SIG-M5 (cell line): ENCODE data around the gene ZBTB46.
"Not testable (repeated sequence)": the region's sequence is repeated elsewhere in the genome, so short reads cannot be mapped to it uniquely, and the experiment has no call there.

Experiments
- DNase-seq: peaks from one replicate; lab custom pipeline; 2025; lab: John Stamatoyannopoulos, UW

ZBTB46 gene

DNA sequence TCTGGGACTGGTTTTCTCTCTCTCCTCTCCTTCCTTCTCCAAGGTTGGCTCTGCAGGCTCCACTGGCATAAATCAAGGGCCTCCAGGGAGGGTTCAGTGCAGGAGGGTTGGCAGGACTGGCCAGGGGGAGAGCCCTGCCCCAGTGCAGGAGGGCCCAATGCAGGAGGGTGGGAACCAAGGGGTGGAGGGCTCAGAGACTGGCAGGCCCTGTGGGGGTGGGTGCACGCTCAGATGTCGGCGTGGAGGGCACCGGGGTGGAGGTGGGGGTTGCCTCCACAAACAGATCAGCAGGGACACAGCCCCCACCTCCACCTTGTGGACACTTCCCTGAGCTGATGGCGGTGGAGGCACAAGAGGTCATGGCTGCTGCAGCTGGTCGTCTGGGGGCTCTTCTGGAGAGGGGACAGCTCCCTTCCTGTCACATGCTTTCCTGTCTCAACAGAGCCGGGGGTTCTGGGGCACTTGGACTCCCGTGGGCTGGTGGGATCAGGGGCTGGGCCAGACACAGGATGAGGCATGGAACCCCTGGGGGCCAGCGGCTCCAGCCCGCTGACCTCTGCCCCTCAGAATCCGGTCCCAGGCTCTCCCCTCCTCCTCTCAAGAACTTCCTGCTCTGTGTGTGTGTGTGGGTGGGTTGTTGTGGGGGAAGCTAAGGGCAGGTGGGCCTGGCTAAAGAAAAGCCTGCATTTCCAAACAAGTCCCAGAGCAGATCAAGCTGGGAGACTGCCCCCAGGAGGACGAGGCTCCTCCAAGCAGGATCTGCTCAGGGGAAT lies 27.5 kb upstream of the ZBTB46 start:
- DNase-seq = no peak

DNA sequence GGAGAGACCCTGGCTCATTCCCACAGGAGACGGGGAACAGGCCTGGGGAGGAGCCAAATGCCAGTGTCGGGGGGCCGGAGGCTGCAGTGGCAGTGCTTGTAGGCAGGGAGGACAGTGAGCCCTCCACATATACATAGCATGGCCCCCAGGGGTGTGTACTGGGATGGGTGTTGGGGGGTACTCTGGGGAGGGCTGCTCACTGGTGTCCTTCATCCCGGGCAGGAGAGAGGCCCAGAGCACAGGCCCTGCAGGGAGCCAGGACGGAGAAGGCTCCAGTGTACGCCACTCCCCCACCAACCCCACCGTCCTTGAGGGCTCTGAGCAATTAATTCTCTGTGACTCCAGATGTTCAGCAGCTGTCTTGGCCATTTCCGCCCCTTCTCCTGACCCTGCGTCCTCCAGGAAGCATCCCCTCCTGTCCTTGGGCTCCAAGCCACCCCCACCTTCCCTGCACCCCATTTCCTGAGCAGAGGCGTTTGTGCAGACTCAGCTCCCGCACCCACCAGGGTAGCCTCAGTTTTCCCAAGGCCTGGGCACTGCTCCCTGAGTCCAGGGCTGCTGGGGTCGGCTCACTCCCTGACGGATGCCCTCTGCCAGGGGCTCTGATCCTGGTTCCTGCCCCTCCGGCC lies 26.8 kb upstream of the ZBTB46 start:
- DNase-seq = no peak

DNA sequence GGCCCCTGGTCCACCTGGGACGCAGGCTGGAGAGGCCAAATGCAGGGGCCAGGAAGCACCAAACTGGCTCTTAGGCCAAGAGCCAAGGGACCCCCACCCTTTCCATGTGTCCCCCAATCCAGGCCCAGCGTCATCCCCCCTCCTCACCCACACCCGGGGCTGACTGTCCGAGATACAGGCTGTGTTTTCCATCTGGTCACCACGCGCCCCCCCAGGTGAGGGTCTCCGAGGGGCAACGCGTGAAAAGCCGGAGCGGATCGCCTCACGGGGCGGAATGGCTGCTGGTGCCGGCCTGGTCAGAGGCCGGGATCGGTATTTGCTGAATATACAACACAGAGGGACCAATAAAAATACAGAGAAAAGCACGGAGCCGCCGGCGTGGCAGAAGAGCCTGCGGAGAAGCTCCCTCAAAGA lies 25.0 kb upstream of the ZBTB46 start:
- DNase-seq = no peak

DNA sequence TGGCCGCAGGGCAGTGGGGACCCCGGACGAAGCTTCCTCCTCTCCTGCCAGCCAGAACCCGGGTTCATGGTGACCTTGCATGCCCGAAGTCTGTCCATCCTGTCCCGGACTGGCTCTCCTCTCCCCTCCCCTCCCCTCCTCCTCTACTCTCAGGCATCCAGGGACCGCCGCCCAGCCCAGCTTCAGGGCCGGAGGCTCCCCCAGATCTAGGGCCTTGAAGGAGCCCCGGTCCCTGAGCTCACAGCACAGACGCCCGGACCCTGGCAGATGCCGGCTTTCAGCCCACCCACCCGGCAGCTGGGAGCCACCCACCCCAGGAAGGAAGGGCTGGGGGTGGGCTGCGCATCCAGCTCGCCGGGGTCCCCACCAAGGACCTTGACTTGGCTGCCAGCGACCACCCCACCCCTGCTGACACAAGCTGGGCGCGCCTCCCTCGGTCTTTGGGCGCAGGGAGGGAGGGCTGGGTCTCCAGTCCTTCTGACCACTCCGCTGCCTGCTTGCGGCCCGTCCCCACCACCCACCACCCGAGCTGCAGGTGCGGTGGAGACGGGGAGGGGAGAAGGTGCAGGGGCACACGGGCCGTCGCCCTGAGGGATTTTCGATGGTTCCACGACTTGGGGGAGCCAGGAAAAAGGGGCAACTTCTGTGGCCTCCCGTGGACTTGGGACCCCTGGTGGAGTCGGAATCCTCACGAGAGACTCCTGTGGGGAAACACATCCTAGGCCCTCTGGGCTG lies 24.5 kb upstream of the ZBTB46 start:
- no peak for DNase-seq

DNA sequence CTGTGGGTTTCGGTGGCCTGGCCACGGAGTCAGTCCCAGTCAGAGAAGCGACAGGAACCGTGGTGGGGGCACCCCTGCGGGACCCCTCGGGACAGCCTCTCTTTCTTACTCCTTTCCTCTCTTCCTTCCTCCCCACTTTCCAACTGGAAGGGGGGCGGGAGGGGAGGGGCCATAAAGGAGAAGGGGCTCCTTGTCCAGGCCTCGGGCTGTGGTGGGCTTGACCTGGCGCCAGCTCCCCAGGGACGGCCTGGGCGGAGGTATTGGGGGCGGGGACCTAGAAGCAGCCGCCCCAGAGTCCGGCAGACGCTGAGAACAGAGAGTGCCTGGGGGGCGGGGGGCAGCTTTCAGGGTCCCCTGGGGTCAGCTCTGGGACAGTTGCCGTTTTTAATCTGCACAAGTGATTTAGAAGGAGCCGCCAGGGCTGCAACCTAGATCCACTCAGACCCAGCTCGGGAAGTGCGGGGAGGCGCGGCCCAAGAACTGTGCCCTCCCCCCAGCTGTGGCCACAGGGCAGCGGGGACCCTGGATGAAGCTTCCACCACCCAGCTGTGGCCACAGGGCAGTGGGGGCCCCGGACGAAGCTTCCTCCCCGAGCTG lies 23.8 kb upstream of the ZBTB46 start:
- DNase-seq = no peak

DNA sequence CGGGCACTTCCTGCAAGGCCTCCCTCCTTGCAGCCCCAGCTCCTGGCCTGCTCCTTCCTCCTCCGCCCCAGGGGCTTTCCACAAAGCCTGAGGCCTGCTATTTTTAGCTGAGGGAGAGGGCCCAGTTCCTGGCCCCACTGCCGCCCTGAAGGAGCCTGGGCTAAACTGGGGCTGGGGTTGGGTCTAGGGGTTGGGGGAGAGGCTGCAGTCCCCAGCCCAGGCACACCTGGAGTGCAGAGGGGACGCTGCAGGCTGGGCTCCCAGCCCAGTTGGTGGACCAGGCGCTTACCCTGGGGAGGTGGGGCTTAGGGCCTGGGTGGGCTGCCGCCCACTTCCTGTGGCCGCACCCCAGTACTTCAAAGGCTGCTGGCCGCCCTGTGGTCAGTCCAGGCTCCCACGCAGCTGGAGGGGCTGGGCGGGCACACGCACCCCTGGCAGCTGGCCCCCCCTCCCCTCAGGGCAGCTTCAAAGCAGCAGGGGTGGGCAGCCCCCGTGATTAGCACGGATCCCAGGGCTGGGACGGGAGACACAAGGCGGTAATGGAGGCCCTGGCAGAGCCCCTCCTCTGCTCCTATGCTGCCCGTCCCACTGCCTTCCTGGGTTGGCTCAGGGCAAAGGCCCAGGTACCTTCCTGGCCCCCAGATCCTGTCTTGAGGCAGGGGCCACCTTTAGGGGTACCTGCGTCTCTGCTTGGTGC lies 23.2 kb upstream of the ZBTB46 start:
- DNase-seq = no peak

DNA sequence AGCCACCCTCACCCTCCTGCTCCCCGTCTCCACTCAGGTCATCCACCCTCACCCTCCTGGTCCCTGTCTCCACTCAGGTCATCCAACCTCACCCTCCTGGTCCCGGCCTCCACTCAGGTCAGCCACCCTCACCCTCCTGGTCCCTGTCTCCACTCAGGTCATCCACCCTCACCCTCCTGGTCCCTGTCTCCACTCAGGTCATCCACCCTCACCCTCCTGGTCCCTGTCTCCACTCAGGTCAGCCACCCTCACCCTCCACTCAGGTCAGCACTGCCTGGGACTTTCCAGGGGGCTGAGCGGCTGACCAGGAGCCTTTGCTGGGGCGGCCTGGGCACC lies 22.6 kb upstream of the ZBTB46 start:
- not testable (repeated sequence) for DNase-seq

DNA sequence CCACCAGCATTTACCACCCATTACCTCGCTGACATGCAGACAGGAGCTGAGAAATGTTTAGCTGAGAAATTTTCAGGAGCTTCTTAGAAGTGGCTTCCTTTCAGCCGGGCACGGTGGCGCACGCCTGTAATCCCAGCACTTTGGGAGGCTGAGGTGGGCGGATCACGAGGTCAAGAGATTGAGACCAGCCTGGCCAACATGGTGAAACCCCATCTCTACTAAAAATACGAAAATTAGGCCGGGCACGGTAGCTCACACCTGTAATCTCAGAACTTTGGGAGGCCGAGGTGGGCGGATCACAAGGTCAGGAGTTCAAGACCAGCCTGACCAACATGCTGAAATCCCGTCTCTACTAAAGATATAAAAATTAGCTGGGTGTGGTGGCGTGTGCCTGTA lies 20.5 kb upstream of the ZBTB46 start:
- not testable (repeated sequence) for DNase-seq

DNA sequence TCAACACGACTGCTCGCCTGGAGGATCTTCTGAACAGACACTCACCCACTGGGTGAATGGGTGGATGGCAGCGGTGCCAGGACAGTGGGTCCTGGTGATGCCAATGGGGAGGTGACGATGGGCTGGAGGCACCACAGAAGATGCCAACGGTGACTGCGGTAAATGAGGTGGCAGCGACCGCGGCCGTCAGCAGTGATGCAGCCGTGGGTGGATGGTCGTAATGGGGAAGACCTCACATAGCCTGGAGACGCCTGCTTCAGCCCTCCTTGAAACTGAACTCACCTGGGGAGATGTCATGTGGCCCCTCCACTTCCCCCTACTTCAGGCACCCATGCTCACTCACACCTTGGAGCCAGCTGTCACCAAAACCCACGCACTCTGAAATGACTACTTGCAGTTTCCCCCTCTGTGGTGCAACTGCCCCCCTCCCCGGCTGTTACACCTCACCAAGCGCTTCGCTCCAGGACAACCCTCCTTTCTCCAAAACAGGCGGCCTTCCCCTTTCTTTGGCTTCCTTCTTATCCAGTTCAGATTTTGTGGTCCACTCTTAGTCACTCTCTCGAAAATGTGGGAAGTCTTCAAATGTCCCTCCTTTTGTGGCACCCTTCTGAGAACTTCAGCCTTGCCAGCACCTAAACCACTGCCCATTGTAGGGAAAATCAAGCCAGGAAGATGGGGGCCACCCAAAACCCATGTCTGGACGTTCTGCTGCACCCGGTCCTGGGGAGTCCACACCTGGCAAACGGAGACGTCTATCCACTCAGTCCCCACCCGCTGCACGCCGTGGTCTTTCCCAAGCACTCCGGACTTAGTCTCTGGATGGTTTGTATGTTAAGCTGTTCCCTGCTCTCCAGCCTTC lies 19.9 kb upstream of the ZBTB46 start:
- DNase-seq = no peak

DNA sequence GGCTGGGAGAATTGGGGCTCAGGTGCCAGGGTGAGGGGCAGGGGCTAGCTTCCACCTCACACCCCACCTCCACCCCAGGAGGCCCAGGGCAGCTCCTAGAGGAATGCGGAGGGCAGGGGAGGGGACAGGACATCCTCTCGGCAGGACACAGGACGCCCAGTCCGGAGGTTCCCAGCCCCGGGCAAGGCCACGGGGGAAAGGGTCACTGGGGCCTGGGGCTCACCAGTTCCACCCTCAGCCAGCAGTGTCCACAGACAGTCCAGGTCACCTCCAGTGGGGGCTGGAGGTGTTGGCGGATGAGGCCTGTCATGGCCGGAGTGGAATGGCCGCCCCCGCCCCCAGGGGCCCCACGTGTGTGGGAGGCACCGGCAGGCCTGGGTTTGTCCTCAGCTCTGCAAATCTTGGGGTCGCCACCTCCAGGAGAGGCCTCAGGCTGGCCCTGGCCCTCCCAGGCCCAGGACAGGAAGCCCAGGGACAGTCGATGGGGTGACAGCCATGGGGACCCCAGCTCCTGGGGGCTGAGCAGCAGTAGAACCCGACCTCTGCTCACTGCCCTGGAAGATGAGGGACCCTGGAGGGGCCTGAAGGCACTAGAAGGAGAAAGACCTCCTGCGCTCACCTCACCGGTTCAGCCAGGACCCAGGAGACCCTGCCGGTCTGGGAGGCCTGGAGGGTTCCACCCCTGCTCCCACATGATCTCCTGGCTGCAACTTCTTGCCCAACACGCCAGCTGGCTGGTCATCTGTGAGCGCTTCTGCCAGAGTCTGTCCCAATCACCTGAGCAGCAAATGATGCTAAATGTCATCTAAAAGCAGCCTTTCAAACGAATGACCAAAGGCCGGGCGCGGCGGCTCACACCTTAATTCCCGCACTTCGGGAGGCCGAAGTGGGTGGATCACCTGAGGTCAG lies 17.2 kb upstream of the ZBTB46 start:
- no peak for DNase-seq

DNA sequence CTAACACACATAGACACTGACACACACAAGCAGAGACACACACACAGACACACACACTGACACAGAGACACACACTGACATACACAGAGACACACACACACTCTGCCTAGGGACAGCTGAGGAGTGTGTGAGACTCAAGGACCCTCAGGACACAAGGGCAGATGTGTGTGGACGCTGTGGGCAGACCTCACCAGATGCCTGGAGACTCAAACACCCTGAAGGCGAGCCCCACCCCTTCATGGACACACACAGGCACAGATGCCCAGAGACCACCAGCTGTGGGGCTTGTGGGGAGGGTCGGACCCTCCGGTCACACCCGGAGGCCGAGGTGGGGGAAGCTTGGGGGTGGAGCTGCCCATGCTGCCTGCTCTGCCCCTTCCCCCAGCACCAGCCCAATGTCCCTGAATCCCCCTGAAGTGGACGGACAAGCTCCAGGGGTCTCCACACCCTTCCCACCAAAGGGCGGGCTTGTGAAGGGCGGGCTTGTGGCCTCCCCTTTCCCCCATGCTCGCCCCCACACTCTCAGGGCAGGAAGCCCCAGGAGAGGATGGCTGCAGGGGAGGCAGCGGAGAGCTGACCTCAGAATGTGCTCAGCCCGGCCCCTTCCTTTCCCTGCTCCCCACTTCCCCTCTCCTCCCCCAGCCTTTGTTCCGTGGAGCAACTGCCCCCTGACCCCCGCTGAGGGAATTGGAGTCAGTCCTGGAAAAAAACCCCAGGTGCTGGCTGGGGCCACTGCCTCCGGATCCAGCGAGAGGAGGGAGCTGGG lies 16.4 kb upstream of the ZBTB46 start:
- DNase-seq = no peak

DNA sequence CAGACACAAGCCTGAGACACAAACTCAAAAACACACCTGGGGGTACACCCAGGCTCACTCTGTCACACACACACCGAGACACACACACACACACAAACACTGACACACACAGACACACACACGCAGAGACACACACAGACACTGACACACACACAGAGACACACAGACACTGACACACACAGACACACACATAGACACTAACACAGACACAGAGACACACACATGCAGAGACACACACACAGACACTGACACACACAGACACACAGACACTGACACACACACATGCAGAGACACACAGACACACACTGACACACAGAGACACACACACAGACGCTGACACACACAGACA lies 15.8 kb upstream of the ZBTB46 start:
- no peak for DNase-seq

DNA sequence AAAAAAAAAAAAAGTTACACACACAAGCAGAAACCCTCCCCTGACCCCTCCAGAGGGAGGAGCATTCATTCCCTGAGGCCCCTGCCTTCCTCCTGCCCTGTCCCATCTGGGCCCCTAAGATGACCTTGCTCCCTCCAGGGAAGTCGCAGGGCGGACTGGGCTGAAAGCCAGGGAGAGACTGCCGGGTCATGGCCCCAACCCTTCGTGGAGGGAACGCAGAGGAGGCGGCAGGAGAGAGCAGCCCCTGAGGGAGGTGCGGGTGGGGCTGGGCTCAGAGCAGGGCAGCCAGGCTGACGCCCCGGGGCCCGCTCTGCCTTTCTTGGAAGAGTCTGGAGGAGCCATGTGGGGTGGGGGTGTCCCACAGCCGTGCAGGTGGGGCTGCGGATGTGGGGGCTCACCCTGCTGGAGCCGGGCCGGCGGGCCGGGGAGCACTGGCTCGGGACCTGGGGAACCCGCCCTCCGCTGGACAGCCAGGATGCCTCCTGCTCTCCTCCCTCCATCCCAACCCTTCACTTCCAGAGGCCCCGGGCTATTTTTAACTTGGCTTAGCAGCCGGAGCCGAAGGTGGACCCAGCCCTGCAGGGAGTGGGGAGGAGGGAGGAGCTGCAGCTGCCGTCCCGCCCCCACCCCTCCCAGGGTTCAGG lies 15.2 kb upstream of the ZBTB46 start:
- DNase-seq = no peak

DNA sequence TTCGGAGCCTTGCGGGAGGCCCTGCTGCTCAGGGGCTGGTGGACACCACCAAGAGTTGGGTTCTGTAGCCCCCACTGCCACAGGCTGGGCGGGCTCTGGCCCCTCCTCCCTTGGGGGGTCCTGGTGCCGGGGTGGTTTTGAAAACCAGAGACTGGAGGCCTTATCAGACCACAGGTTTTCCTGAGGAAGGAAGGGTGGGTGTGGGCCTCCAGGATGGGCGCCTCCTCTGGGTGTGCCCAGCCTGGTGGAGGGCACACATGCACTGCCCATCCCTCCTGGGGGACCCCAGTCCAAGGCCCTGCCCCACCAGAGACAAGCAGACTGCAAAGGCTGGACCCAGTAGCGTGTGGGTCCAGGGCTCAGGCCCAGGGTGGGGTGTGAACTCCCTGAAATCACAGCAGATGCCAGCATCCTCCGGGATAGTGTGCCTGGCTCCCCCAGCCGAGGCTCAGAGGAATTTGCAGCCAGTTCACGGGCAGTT lies 13.5 kb upstream of the ZBTB46 start:
- no peak for DNase-seq

DNA sequence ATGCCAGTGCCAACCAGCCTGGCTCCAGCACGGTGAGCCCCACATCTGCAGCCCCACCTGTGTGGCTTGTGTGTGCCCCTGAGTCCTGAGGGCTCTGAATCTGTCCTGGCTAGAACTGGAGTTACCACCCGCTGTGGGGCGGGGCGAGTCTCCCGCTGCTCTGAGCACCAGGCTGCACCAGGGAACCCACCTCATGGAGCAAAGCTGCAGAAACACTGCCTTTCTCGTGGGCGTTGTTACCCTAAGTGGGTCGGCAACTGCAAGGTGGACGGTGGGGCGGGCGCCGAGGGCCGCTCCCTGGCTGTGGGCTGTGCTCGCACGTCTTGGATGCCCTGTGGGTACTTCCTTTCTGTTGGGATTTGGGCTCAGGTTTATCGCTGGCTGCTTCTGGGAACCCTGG lies 12.7 kb upstream of the ZBTB46 start:
- DNase-seq = no peak

DNA sequence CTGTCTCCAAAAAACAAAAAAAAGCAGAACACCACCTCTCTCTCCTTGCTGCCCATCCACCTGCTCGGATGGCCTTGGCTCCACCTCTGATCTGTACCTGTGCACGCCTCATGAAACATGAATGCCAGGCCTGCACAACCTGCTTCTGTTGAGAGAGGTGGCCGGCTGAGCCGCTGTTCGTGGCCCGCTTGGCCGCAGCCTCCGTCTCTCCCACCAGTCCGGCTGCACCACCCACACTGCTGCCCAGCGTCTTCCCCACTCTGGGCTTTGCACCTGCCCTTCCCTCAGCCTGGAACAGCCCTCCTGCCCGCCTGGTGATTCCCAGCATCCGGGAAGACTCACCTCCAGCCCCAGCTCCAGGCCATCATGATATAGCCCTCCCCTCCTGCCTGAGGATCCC lies 12.2 kb upstream of the ZBTB46 start:
- no peak for DNase-seq

DNA sequence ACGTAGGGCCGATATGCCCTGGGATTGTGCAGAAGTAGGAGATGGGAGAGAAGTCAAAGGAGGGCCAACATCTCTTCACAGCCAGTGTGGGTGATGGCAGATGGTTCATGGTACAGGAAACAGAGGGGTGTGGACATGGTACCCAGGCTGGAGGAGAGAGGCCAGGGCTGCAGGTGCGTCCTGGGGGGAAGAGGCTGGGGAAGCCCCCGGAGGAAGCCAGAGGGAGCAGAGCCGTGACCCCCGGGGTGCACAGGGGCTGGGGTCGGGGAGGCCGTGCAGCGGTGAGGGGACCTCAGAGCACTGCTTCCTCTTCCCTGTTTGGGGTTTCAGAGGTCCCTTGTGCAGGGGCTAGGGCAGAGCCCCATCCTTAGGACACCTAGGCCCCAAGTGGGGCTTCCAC lies 11.2 kb upstream of the ZBTB46 start:
- no peak for DNase-seq

DNA sequence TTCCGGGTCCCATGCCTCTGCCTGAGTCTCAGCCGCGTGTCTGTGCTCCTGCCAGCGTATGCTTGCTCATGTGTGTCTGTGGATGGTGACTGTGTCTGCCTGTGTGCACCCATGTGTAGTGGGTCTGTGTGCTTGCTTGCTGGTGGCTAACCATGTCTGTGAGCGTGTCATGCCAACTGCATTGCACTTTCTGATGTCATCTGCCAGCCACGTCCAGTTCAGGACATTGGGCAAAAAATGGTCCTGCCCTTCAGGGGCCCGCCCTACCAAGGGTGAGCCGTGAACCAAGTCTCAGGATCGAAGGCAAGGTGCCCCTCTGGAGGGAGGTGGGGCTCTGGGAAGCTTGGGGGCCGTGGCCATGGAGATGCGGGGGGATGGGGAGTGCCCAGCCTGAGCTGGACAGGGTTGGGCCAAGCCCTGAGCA lies 9.4 kb upstream of the ZBTB46 start:
- DNase-seq = no peak

DNA sequence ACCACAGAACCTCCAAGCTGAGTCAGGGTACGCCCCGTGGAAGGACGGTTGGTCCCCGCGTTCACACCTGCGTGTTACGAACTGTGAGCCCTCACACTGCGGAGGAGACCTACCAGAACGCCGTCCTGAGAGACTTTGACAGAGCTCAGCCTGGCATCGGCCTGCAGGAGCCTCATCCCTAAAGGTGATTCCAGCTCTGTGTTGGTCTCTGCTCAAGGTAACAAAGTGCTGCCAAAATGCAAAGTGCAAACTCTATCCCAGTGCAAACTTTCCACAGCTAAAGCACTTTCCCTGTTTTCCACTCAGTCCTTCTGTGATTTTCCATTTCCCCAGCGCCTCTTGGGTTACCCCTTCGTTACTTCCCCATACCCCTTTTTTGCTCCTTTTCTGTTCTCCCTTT lies 8.6 kb upstream of the ZBTB46 start:
- DNase-seq = no peak
